Skin of body (tissue), 2 donors: ENCODE data around the gene ZNF577. TPM values are rescaled to one million over a fixed set of nuclear protein-coding genes. Genes with fewer than 3 reads are reported as not detected.
"Not testable (repeated sequence)": the region's sequence is repeated elsewhere in the genome, so short reads cannot be mapped to it uniquely, and the experiment has no call there.

Experiments
- DNase-seq: peaks from one replicate; lab custom pipeline; 2025; lab: John Stamatoyannopoulos, UW
- total RNA-seq: library from RNA; depleted of rRNA; stranded (reverse); fragments of >200 nt; gene quantifications from one replicate; pipeline ENCODE4 v1.2.3, GENCODE V29; 2014

Gene ZNF577
- 16.3 TPM for total RNA-seq

- peak; percentile 90 for DNase-seq
Measured at GRCh38 chr19:51887522-51888498, at the start of gene ZNF577. Gene ZNF577 (minus strand): TSS chr19:51887951. CDS start chr19:51880382, 7,569 bp downstream.

DNA sequence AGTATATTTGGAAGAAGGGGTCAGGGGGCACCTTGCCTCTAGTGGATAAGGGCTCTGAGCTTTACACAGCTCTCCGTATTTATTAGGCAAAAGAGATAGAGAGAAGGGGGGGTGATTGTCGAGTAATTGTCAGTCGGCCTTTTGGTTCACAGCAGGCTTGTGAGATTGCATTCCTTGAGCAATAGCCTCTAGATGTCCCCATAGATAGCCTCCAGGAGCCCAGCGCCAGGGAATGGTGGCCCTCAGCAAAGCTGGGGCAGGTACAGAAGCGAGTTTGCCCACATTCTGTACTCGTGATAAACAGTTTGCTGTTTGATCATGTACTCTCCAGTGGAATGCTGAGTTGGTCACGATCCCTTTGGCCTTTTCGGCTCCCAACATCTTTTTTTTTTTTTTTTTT, 44.2 kb upstream of the ZNF577 start:
- DNase-seq = no peak

- no peak for DNase-seq
Measured at GRCh38 chr19:51927859-51928258, 40.1 kb upstream of the ZNF577 start.

GRCh38 chr19:51926784-51927741, 39.3 kb upstream of the ZNF577 start, which contains the start of gene ZNF613:
Gene ZNF613 (plus strand): TSS chr19:51927472. CDS start chr19:51936221, 8,749 bp downstream.
- peak; percentile 96 for DNase-seq

DNA sequence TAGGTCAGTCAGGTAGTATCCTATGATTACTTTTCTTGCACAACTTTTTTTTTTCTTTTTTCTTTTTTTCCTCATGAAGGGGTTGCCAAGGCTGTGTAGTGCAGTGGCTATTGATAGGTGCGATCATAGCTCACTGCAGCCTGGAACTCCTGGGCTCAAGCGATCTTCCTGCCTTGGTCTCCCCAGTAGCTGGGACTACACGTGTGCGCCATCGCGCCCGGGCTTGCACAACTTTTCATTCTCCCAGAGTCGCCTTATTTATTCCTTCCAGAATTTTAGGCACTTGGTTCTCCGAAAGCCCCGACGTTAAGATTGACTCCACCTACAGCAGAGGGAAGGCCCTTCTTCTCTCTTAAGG, 38.7 kb upstream of the ZNF577 start:
- no peak for DNase-seq

DNA sequence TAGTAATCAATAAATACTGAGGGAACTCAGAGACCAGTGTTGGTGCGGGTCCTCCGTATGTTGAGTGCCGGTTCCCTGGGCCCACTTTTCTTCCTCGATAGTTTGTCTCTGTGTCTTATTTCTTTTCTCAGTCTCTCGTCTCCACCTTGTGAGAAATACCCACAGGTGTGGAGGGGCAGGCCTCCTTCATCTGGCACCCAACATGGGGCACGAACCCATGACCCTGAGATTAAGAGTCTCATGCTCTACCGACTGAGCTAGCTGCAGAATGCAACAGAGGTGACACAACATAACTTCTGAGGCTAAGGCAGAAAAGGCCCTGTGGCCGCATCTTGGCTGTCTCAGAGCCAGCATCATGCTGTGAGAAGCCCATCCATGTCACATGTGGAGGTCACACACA, 34.2 kb upstream of the ZNF577 start:
- no peak for DNase-seq

DNA sequence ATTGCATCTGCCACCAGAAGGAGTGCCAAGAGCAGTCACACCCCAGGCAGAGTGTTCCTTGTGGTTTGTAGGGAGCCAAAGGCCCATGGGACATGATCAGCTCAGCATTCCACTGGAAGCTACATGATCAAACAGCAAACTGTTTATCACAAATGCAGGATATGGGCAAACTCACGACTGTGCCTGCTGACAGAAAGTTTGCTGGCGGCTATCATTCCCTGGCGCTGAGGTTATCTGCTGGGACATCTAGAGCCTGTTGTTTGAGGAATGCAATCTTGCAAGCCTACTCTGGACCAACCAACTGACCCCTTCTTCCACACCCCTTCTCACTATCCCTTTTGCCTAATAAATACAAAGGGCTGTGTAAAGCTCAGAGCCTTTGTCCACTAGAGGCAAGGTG, 31.9 kb upstream of the ZNF577 start:
- no peak for DNase-seq

DNA sequence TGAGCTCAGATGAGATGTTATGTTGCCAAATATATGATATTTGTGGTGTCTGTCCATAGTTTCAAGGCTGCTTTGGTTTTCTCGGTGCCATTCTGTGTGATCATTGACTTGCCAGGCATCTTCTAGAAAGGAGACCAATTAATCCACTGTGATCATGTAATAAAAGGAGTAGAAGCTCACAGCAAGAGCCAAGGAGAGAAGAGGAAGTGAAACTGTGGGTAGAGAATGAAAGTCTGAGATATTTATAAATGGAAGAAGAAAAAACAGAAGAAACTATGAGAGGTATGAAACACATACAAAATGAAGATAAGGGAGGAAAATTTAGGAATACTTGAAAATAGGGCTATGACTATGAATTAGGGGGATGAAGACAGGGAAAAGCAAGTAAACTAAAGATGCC, 28.4 kb upstream of the ZNF577 start:
- DNase-seq = no peak

GRCh38 chr19:51915324-51915867, 27.6 kb upstream of the ZNF577 start:
- no peak for DNase-seq

GRCh38 chr19:51907981-51908380, 20.2 kb upstream of the ZNF577 start:
- not testable (repeated sequence) for DNase-seq

- DNase-seq = not testable (repeated sequence)
Measured at GRCh38 chr19:51906108-51906507, 18.4 kb upstream of the ZNF577 start.

GRCh38 chr19:51905639-51906038, 17.9 kb upstream of the ZNF577 start:
- not testable (repeated sequence) for DNase-seq

- DNase-seq = no peak
Measured at GRCh38 chr19:51905206-51905605, 17.5 kb upstream of the ZNF577 start.

- DNase-seq = peak; percentile 83
Measured at GRCh38 chr19:51904331-51905165, 16.8 kb upstream of the ZNF577 start, which contains the start of gene ZNF649. Gene ZNF649 (minus strand): TSS chr19:51905017. CDS start chr19:51900107, 4,910 bp downstream.

DNA sequence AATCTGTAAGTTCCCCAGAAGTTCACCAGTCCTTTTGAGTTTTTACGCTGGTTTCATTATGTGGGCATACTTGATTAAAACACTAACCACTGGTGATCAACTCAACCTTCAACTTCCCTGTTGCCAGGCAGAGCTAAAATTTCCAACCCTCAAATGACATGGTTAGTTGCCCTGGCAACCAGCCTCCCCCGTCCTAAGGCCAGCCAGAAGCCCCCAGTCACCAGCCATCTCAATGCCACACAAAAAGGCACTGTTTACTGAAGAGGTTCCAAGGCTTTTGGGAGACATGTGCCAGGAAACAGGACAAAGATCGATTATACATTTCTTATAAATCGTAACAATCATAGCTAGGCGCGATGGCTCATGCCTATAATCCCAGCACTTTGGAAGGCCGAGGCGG, 15.4 kb upstream of the ZNF577 start:
- no peak for DNase-seq

DNA sequence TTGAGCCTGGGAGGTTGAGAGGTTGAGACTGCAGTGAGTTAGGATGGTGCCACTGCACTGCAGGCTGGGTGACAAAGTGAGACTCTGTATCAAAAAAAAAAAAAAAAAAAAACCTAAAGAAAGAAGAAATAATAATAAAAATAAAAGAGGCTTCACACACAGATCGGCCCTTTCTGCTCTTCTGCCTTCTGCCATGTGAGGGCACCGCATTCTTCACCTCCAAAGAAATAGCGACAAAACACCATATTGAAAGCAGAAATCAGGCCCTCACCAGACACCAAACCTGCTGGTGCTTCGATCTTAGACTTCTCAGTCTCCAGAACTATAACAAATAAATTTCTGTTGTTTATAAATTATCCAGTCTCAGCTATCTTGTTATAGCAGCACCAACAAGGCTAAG, 14.1 kb upstream of the ZNF577 start:
- no peak for DNase-seq

GRCh38 chr19:51891193-51891747, 3.5 kb upstream of the ZNF577 start:
- DNase-seq = no peak

DNA sequence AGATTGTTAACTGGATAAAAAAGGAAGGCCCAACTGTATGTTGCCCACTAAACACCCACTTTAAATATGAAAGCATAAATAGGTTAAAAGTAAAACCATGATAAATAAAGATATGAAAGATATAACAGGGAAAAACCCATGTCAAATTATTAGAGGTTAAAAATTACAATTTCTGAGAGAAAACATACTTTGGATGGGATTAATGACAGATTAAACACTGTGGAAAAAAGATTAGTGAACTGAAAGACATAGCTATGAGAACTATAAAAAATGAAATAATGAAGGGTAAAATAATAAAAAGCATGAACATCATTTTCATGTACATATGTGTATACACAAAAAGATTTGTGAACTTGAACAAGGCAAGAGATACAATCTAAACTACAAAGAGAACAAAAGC, 2.2 kb upstream of the ZNF577 start:
- no peak for DNase-seq

- DNase-seq = no peak
Measured at GRCh38 chr19:51884713-51885112, 3.0 kb downstream of the ZNF577 start.

DNA sequence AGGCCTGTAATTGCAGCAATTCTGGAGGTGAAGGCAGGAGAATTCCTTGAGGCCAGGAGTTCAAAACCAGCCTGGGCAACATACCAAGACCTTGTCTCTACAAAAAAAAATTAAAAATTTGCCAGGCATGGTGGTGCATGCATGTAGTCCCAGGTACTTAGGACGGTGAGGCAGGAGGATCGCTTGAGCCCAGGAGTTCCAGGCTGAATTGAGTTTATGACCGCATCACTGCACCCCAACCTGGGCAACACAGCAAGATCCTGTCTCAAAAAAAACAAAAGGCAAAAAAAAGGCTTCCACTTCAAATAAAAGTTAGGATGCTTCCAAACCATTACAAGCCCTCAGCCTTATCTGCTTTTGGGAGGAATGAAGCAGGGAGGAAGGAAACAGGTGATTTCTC, 5.2 kb downstream of the ZNF577 start:
- no peak for DNase-seq
